GM23338 (cell line): Measurements from ENCODE around the gene PHYH.
"Not testable (repeated sequence)": the region's sequence is repeated elsewhere in the genome, so short reads cannot be mapped to it uniquely, and the experiment has no call there.

Source experiments
- CREB1 ChIP-seq: fragments of 250-450 bp; sonication (Bioruptor Pico); IDR thresholded peaks from 2 replicates; pipeline ENCODE4 v1.5.0; 2020; ENCODE audit warnings: low read depth, mild to moderate bottlenecking, moderate library complexity
- EZH2 ChIP-seq: fragments of 200-600 bp; sonication (generic); IDR thresholded peaks from one replicate; pipeline ENCODE4 v1.8.0; 2017; ENCODE audit warnings: antibody characterized with exemption, mild to moderate bottlenecking, low read depth; ENCODE audit not compliant: unreplicated experiment
- EZH2phosphoT487 ChIP-seq: fragments of 200-600 bp; sonication (generic); IDR thresholded peaks from one replicate; pipeline ENCODE4 v1.8.1; 2018; ENCODE audit warnings: antibody characterized with exemption; ENCODE audit not compliant: unreplicated experiment
- JUNB ChIP-seq: IDR thresholded peaks from one replicate; pipeline ENCODE4 v1.6.1; 2016; ENCODE audit warnings: antibody characterized with exemption; ENCODE audit not compliant: unreplicated experiment
- NANOG ChIP-seq: IDR thresholded peaks from 2 replicates; pipeline ENCODE4 v1.6.1; 2016; ENCODE audit warnings: antibody characterized with exemption, borderline replicate concordance
- POLR2AphosphoS5 ChIP-seq: IDR thresholded peaks from 2 replicates; pipeline ENCODE4 v1.6.1; 2016; ENCODE audit warnings: antibody characterized with exemption, low read depth
- REST ChIP-seq: IDR thresholded peaks from one replicate; pipeline ENCODE4 v1.6.1; 2018; ENCODE audit warnings: antibody characterized with exemption; ENCODE audit not compliant: unreplicated experiment
- STAT1 ChIP-seq: IDR thresholded peaks from one replicate; pipeline ENCODE4 v1.6.1; 2016; ENCODE audit warnings: antibody characterized with exemption; ENCODE audit not compliant: unreplicated experiment
- ZNF331 ChIP-seq: fragments of 250-450 bp; sonication (Bioruptor Pico); IDR thresholded peaks from 2 replicates; pipeline ENCODE4 v1.5.0; 2020; ENCODE audit warnings: low read depth, mild to moderate bottlenecking, moderate library complexity
- TF ChIP-seq, protein P1 (sequence below), 2 experiments: fragments of 200-600 bp in 1 of 2; sonication (generic) in 1 of 2; conservative IDR thresholded peaks; 2 replicates each; pipeline versions ENCODE4 v1.5.1 to v1.6.1; 2016 to 2017; ENCODE audit warnings: antibody characterized with exemption in 2 of 2, low read depth in 2 of 2, mild to moderate bottlenecking in 2 of 2, moderate library complexity in 1 of 2

DNA sequence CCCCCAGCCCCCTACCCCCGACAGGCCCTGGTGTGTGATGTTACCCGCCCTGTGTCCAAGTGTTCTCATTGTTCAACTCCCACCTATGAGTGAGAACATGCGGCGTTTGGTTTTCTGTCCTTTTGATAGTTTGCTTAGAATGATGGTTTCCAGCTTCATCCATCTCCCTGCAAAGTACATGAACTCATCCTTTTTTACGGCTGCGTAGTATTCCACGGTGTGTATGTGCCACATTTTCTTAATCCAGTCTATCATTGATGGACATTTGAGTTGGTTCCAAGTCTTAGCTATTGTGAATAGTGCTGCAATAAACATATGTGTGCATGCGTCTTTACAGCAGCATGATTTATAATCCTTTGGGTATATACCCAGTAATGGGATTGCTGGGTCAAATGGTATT is 31.1 kb upstream of the PHYH start:
- not testable (repeated sequence) for TF ChIP-seq CREB1 (CRISPR knock-in tag); POLR2AphosphoS5; REST; EZH2phosphoT487; EZH2; STAT1; JUNB; NANOG; ZNF331 (CRISPR knock-in tag)
- TF ChIP-seq, protein P1, sequence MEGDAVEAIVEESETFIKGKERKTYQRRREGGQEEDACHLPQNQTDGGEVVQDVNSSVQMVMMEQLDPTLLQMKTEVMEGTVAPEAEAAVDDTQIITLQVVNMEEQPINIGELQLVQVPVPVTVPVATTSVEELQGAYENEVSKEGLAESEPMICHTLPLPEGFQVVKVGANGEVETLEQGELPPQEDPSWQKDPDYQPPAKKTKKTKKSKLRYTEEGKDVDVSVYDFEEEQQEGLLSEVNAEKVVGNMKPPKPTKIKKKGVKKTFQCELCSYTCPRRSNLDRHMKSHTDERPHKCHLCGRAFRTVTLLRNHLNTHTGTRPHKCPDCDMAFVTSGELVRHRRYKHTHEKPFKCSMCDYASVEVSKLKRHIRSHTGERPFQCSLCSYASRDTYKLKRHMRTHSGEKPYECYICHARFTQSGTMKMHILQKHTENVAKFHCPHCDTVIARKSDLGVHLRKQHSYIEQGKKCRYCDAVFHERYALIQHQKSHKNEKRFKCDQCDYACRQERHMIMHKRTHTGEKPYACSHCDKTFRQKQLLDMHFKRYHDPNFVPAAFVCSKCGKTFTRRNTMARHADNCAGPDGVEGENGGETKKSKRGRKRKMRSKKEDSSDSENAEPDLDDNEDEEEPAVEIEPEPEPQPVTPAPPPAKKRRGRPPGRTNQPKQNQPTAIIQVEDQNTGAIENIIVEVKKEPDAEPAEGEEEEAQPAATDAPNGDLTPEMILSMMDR (conservative IDR thresholded peaks at IDR 0.05; ENCODE audit: low read depth in 2 of 2), result not testable (repeated sequence)
